Activated CD8-positive, alpha-beta memory T cell treated with anti-CD3 and anti-CD28 coated beads, Interleukin-2, amount 50 U/mL, for 48 hours (primary cell): ENCODE data around the gene CD79B.
"Not testable (repeated sequence)": the region's sequence is repeated elsewhere in the genome, so short reads cannot be mapped to it uniquely, and the experiment has no call there.

ENCODE experiments used
- DNase-seq: peaks from one replicate; pipeline ENCODE4 v3.0.0-alpha.2; 2020

CD79B gene

GRCh38 chr17:63909586-63909985 is 22.5 kb downstream of the CD79B start:
- not testable (repeated sequence) for DNase-seq

GRCh38 chr17:63907161-63907778 is 24.9 kb downstream of the CD79B start:
- not testable (repeated sequence) for DNase-seq

- not testable (repeated sequence) for DNase-seq
Observed at GRCh38 chr17:63904796-63905195, 27.3 kb downstream of the CD79B start.

- not testable (repeated sequence) for DNase-seq
Observed at GRCh38 chr17:63903787-63904201, 28.3 kb downstream of the CD79B start.

GRCh38 chr17:63901971-63902370 is 30.2 kb downstream of the CD79B start:
- not testable (repeated sequence) for DNase-seq

- not testable (repeated sequence) for DNase-seq
Observed at GRCh38 chr17:63898899-63899798, 33.0 kb downstream of the CD79B start.

GRCh38 chr17:63896524-63897354 is 35.4 kb downstream of the CD79B start, which contains the start of gene CSH1:
Gene CSH1, minus strand, starts transcription at chr17:63896574. Its CDS starts 63 bp downstream, at chr17:63896511.
- not testable (repeated sequence) for DNase-seq

- not testable (repeated sequence) for DNase-seq
Observed at GRCh38 chr17:63894821-63895220, 37.3 kb downstream of the CD79B start.

- not testable (repeated sequence) for DNase-seq
Observed at GRCh38 chr17:63894021-63894420, 38.1 kb downstream of the CD79B start.

- not testable (repeated sequence) for DNase-seq
Observed at GRCh38 chr17:63892316-63893037, 39.7 kb downstream of the CD79B start.

- peak; percentile 54 for DNase-seq
Observed at GRCh38 chr17:63889026-63889848, 42.9 kb downstream of the CD79B start.

GRCh38 chr17:63885119-63885518 is 47.0 kb downstream of the CD79B start:
- peak; percentile 35 for DNase-seq

- DNase-seq, result peak; percentile 18
Observed at GRCh38 chr17:63882626-63883126, 49.5 kb downstream of the CD79B start.

- peak; percentile 79 for DNase-seq
Observed at GRCh38 chr17:63881935-63882601, 50.1 kb downstream of the CD79B start, which contains the start of gene GH2. Gene GH2, minus strand, starts transcription at chr17:63881944. Its CDS starts 143 bp downstream, at chr17:63881801.

GRCh38 chr17:63881337-63881736 is 50.8 kb downstream of the CD79B start:
- not testable (repeated sequence) for DNase-seq

GRCh38 chr17:63880706-63881105 is 51.4 kb downstream of the CD79B start:
- DNase-seq, result peak; percentile 45
